BLaER1 (cell line): Measurements from ENCODE around the gene OSBPL6.

Experiments used
- H3K27ac ChIP-seq: shearing (Covaris generic); formaldehyde crosslinking; 2 replicates; pipeline ENCODE4 v1.8.1; 2022
- H3K27me3 ChIP-seq: shearing (Covaris generic); formaldehyde crosslinking; 2 replicates; pipeline ENCODE4 v1.8.1; 2022
- H3K36me3 ChIP-seq: shearing (Covaris generic); formaldehyde crosslinking; 2 replicates; pipeline ENCODE4 v1.8.1; 2022
- H3K4me1 ChIP-seq: shearing (Covaris generic); formaldehyde crosslinking; 2 replicates; pipeline ENCODE4 v1.8.1; 2022
- H3K4me2 ChIP-seq: shearing (Covaris generic); formaldehyde crosslinking; 2 replicates; pipeline ENCODE4 v1.8.1; 2022
- H3K4me3 ChIP-seq: shearing (Covaris generic); formaldehyde crosslinking; 2 replicates; pipeline ENCODE4 v1.8.1; 2022
- H3K9ac ChIP-seq: shearing (Covaris generic); formaldehyde crosslinking; 2 replicates; pipeline ENCODE4 v1.8.1; 2022
- H3K9me3 ChIP-seq: shearing (Covaris generic); formaldehyde crosslinking; 2 replicates; pipeline ENCODE4 v1.8.1; 2022
- H4K20me1 ChIP-seq: shearing (Covaris generic); formaldehyde crosslinking; 2 replicates; pipeline ENCODE4 v1.8.1; 2022
- Cebpa-rat ChIP-seq: shearing (Covaris generic); IDR thresholded peaks from 2 replicates; pipeline ENCODE4 v1.8.1; 2022

Gene OSBPL6

DNA sequence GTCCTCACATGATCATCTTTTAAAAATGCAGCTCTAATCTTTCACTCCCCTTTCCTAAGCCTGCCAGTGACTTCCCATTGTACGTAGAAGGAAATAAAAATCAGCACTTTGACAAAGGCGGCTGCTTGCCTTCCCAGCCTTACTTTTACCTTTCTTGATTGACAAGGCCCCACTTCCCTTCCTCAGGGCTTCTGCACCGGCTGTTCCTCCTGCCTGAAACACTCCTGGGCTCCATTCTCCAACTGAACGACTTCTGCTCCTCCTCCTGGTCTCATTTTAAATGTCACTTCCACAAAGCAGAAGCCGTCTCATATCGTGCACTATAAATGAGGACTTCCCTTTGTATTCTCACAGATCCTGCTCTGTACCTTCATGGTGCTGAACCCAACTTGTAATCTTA is 56.1 kb downstream of the OSBPL6 start:
- H3K36me3 ChIP-seq, result no peaks in the 10 kb centered on the region
- H3K4me2 ChIP-seq, result no peak overlapping the region
- no peaks in the 10 kb centered on the region for H3K4me1 ChIP-seq
- no peaks in the 10 kb centered on the region for H4K20me1 ChIP-seq
- H3K27me3 ChIP-seq, result no peaks in the 10 kb centered on the region
- no peaks in the 10 kb centered on the region for H3K9me3 ChIP-seq
- H3K9ac ChIP-seq, result no peak overlapping the region
- no peak for TF ChIP-seq Cebpa-rat
- no peak overlapping the region for H3K4me3 ChIP-seq
- H3K27ac ChIP-seq, result no peak overlapping the region

DNA sequence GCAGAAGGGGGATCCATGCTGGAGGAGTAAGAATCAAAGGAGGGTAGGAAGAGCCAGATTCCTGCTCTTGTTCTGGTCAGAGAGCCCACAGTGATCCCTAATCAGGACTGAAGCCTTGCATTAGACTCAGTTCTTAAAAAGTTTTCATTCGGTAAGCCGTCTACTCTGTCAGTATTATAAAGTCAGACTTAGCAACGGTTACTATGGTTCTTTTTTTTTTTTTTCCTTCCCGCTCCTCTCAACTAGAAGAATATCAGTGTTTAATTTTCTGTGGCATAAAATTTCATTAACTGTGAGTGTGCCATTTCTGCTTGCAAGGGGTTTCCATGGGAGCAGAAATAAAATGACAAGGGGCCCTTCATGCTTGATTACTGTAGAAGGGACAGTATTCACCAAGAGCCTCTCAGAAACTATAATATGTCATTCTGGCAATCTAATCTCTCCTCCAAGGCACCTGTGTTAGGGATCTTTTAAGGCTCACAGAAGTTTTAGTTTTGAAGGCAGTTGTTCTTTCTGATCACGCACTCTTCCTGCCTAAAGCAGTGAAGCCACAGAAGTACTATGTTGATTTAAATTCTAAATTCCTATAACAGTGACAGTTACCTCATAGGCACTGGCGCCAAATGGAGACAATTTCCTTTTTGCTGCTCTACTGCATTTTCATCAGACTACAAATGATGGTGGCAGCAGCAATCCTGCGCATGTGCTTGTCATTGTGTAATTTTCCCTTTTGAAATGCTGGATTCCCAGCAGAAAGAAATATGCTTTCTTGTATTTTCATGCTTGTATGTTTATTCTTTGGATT is 57.0 kb downstream of the OSBPL6 start:
- no peaks in the 10 kb centered on the region for H3K36me3 ChIP-seq
- no peak overlapping the region for H3K27ac ChIP-seq
- no peak for TF ChIP-seq Cebpa-rat
- no peak overlapping the region for H3K4me3 ChIP-seq
- no peak overlapping the region for H3K9ac ChIP-seq
- no peaks in the 10 kb centered on the region for H4K20me1 ChIP-seq
- peaks cover 6% of the 10 kb centered on the region for H3K4me1 ChIP-seq
- H3K4me2 ChIP-seq, result no peak overlapping the region
- H3K9me3 ChIP-seq, result no peaks in the 10 kb centered on the region
- H3K27me3 ChIP-seq, result no peaks in the 10 kb centered on the region

DNA sequence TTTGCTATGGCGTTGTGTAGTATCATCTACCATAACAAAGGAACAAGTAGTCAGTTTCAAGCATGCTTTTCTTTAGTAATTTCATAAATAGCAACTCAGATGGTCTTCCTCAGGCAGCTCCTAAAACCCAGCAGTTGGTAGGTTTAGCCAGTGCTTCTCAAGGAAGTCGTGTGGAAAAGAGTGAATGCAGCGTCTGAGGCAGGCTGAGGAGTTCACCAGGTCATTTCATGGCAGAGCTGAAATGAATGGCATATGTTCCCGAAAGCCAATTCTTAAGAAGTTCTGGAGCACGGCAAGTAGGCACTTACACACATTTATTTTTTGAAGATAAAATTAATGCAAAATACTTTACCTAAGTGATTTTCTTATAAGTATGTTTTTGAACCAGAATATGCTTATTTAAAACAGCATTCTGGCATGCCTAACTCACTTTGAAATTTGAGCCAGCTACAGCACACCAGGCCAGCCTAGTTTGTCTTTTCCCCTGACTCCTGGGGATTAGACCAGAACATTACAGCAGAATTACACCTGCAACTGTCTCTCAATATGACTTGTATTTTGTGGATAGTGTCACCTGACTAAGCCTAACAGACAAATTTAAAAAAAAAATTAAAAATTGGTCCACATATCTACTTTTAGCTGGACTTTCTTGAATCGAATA is 62.2 kb downstream of the OSBPL6 start:
- no peak for TF ChIP-seq Cebpa-rat
- Histone ChIP-seq H3K36me3 (no peaks in the 10 kb centered on the region), H3K4me2 (peak overlapping the region; percentile 32), H3K9me3 (no peaks in the 10 kb centered on the region), H3K4me1 (peaks cover 6% of the 10 kb centered on the region), H4K20me1 (no peaks in the 10 kb centered on the region), H3K27ac (no peak overlapping the region), H3K4me3 (no peak overlapping the region), H3K9ac (no peak overlapping the region), H3K27me3 (no peaks in the 10 kb centered on the region)

DNA sequence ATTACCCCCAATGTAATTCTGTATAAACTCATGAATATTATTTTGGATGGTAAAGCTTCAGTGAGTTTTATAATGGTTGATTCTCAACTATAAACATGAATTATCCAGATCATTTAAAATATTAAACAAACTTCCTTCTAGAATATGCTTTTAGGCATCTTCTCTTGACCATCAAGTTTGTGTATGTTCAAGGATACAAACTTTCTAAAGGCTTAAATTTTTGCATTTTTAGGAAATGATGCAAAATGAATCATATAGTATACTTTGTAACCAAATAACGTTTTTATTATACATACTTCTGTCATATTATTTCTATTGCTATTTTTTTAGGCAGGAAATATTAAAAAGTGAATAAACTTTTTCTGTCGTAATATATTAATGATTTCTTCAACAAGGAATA is 62.8 kb downstream of the OSBPL6 start:
- no peak overlapping the region for H3K4me3 ChIP-seq
- H3K36me3 ChIP-seq, result no peaks in the 10 kb centered on the region
- H3K4me1 ChIP-seq, result peaks cover 6% of the 10 kb centered on the region
- TF ChIP-seq Cebpa-rat, result no peak
- no peak overlapping the region for H3K27ac ChIP-seq
- H3K9me3 ChIP-seq, result no peaks in the 10 kb centered on the region
- H3K27me3 ChIP-seq, result no peaks in the 10 kb centered on the region
- no peaks in the 10 kb centered on the region for H4K20me1 ChIP-seq
- no peak overlapping the region for H3K4me2 ChIP-seq
- no peak overlapping the region for H3K9ac ChIP-seq

DNA sequence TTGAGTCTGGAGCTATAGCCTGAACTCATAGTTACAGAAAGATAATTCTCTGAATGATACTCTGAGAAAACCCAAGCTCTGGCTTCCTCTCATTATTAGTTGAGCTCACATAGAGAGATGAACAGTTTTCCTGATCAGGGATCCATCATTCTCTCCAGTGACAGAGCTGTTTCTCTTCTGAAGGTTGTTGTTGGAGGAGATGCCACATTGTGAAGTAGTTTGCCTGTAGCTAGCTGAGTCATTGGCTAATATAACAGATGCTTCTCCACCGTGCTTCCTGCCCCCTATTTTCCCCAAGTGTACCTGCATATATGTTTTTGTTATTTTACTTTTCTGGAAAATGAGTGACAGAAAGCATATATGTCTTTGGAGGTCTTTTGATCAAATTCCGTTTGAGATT is 64.6 kb downstream of the OSBPL6 start:
- no peak overlapping the region for H3K4me2 ChIP-seq
- H3K9me3 ChIP-seq, result no peaks in the 10 kb centered on the region
- no peak overlapping the region for H3K4me3 ChIP-seq
- TF ChIP-seq Cebpa-rat, result no peak
- H3K9ac ChIP-seq, result no peak overlapping the region
- H3K27me3 ChIP-seq, result no peaks in the 10 kb centered on the region
- no peaks in the 10 kb centered on the region for H4K20me1 ChIP-seq
- H3K36me3 ChIP-seq, result no peaks in the 10 kb centered on the region
- peaks cover 6% of the 10 kb centered on the region for H3K4me1 ChIP-seq
- no peak overlapping the region for H3K27ac ChIP-seq

GRCh38 chr2:178263159-178263860 is 69.0 kb downstream of the OSBPL6 start:
- H3K4me2 ChIP-seq, result no peak overlapping the region
- H3K4me1 ChIP-seq, result no peaks in the 10 kb centered on the region
- H3K4me3 ChIP-seq, result no peak overlapping the region
- no peaks in the 10 kb centered on the region for H3K27me3 ChIP-seq
- no peaks in the 10 kb centered on the region for H3K36me3 ChIP-seq
- no peaks in the 10 kb centered on the region for H3K9me3 ChIP-seq
- H3K27ac ChIP-seq, result no peak overlapping the region
- H3K9ac ChIP-seq, result no peak overlapping the region
- no peak for TF ChIP-seq Cebpa-rat
- H4K20me1 ChIP-seq, result no peaks in the 10 kb centered on the region

DNA sequence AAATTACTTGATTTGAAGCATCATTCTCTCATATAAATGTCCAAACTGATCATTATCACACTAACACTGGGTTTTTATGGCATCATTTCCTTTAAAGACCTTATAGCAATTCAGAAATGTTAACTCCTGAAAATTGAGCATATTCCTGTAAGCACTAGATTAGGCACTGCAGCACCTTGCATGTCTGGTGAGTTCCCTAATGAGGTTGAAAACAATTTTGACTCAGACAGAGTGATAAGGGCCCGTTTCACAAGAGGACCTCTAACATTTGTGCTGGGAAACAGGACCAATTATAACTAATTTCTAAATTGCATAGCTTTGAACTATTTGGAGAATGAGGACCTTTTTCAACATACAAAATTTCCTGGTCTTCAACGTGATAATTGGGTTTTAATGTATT is 69.9 kb downstream of the OSBPL6 start:
- H3K36me3 ChIP-seq, result no peaks in the 10 kb centered on the region
- TF ChIP-seq Cebpa-rat, result no peak
- H3K9me3 ChIP-seq, result no peaks in the 10 kb centered on the region
- H3K27ac ChIP-seq, result no peak overlapping the region
- H3K4me1 ChIP-seq, result no peaks in the 10 kb centered on the region
- no peaks in the 10 kb centered on the region for H4K20me1 ChIP-seq
- no peak overlapping the region for H3K4me2 ChIP-seq
- H3K4me3 ChIP-seq, result no peak overlapping the region
- H3K9ac ChIP-seq, result no peak overlapping the region
- no peaks in the 10 kb centered on the region for H3K27me3 ChIP-seq

GRCh38 chr2:178265851-178266250 is 71.5 kb downstream of the OSBPL6 start:
- Histone ChIP-seq H3K36me3 (no peaks in the 10 kb centered on the region), H4K20me1 (no peaks in the 10 kb centered on the region), H3K27ac (no peak overlapping the region), H3K4me3 (no peak overlapping the region), H3K9me3 (no peaks in the 10 kb centered on the region), H3K4me1 (no peaks in the 10 kb centered on the region), H3K27me3 (no peaks in the 10 kb centered on the region), H3K4me2 (no peak overlapping the region), H3K9ac (no peak overlapping the region)
- no peak for TF ChIP-seq Cebpa-rat

DNA sequence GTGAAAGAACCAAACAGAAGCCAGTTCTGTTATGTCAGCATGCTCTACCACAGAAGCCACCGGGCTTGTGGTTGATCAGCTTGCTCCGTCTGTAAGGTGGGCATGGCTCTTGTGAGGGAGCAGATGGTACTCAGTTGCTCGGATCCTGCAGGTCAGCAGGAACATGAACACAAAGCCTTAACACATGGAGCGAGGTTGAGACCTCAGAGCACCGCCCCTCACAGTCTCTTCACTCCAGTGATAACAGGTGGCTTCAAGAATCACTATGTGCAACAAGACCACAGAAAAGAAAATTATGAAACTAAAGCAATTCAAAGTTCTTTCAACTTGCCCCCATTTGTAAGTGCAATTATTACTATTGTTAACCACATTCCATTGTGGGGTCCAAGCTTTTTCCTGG is 72.1 kb downstream of the OSBPL6 start:
- no peak overlapping the region for H3K4me2 ChIP-seq
- TF ChIP-seq Cebpa-rat, result no peak

GRCh38 chr2:178267660-178268059 is 73.3 kb downstream of the OSBPL6 start:
- Histone ChIP-seq H3K9ac (no peak overlapping the region), H3K4me2 (no peak overlapping the region), H3K4me1 (no peaks in the 10 kb centered on the region), H4K20me1 (no peaks in the 10 kb centered on the region), H3K27ac (no peak overlapping the region), H3K9me3 (no peaks in the 10 kb centered on the region), H3K36me3 (no peaks in the 10 kb centered on the region), H3K27me3 (no peaks in the 10 kb centered on the region), H3K4me3 (no peak overlapping the region)
- TF ChIP-seq Cebpa-rat, result no peak

More for the DNA sequence above, 72.1 kb downstream of the OSBPL6 start:
- no peak overlapping the region for H3K4me3 ChIP-seq
- H3K9me3 ChIP-seq, result no peaks in the 10 kb centered on the region
- no peaks in the 10 kb centered on the region for H3K36me3 ChIP-seq
- no peaks in the 10 kb centered on the region for H3K27me3 ChIP-seq
- H3K27ac ChIP-seq, result no peak overlapping the region
- H4K20me1 ChIP-seq, result no peaks in the 10 kb centered on the region
- H3K9ac ChIP-seq, result no peak overlapping the region
- no peaks in the 10 kb centered on the region for H3K4me1 ChIP-seq
